Parathyroid adenoma (tissue), 2 donors: ENCODE data around the gene MAPT.
A peak's percentile ranks its signal among the peaks of the same experiment; 100 is the strongest.

ENCODE experiments used
- H2AFZ ChIP-seq: fragments of 300-600 bp; sonication (generic); one replicate; pipeline ENCODE4 v1.7.0; 2017; ENCODE audit warnings: antibody characterized with exemption, mild to moderate bottlenecking
- H3K27ac ChIP-seq: fragments of 300-600 bp; sonication (generic); one replicate; pipeline ENCODE4 v1.7.0; 2017
- H3K27me3 ChIP-seq: fragments of 300-600 bp; sonication (generic); one replicate; pipeline ENCODE4 v1.7.0; 2017; ENCODE audit warnings: low read length; ENCODE audit not compliant: control insufficient read depth, insufficient read depth
- H3K36me3 ChIP-seq: fragments of 300-600 bp; sonication (generic); one replicate; pipeline ENCODE4 v1.7.0; 2017; ENCODE audit warnings: low read length; ENCODE audit not compliant: control insufficient read depth, insufficient read depth
- H3K4me1 ChIP-seq: fragments of 300-600 bp; sonication (generic); one replicate; pipeline ENCODE4 v1.7.0; 2017; ENCODE audit warnings: control low read depth
- H3K4me2 ChIP-seq: fragments of 300-600 bp; sonication (generic); one replicate; pipeline ENCODE4 v1.7.0; 2017; ENCODE audit warnings: low read length
- H3K4me3 ChIP-seq: fragments of 300-600 bp; sonication (generic); one replicate; pipeline ENCODE4 v1.7.0; 2017; ENCODE audit warnings: low read depth, low read length
- H3K79me2 ChIP-seq: fragments of 300-600 bp; sonication (generic); one replicate; pipeline ENCODE4 v1.7.0; 2017; ENCODE audit warnings: control low read depth
- H3K9ac ChIP-seq: fragments of 300-600 bp; sonication (generic); one replicate; pipeline ENCODE4 v1.7.0; 2017; ENCODE audit warnings: mild to moderate bottlenecking
- H3K9me3 ChIP-seq: fragments of 300-600 bp; sonication (generic); one replicate; pipeline ENCODE4 v1.7.0; 2017; ENCODE audit warnings: low read length; ENCODE audit not compliant: control insufficient read depth
- TF ChIP-seq, protein P1 (sequence below): fragments of 300-600 bp; sonication (generic); IDR thresholded peaks from one replicate; pipeline ENCODE4 v1.7.0; 2017; ENCODE audit warnings: antibody characterized with exemption, mild to moderate bottlenecking
- donor health status: primary hyperparathyroidism.

Gene MAPT

DNA sequence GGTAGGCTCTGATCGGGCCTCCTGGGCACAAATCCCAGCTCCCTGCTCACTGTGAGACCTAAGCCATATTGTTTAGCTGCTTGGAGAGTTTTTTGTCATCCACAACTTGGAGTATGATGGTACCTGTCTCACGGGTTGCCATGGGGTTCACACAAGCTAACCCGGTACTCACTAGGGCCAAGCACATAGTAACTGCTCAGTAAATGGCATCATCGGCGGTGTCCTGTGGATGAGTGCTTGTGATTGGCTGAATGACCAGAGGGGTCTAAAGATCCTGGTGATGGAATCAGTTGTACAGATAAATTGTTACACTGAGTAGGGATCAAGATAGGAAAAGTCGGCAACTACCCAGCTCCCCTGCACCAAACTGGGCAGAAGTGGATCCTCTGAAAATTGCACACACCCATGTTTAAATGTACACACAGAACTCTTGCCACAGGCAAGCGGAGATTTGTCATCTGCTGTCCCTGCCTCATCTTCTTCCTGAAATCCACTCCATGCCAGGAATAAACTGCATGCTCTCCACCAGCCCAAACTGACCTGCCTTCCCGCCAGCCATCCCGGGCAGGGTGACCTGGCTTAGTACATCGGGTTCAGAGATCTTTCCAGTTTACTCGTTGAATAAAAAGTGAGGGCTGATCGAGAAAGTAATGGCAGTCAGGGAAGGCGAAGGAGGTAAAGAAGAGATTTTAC is 6.5 kb downstream of the MAPT start:
- TF ChIP-seq, protein P1, sequence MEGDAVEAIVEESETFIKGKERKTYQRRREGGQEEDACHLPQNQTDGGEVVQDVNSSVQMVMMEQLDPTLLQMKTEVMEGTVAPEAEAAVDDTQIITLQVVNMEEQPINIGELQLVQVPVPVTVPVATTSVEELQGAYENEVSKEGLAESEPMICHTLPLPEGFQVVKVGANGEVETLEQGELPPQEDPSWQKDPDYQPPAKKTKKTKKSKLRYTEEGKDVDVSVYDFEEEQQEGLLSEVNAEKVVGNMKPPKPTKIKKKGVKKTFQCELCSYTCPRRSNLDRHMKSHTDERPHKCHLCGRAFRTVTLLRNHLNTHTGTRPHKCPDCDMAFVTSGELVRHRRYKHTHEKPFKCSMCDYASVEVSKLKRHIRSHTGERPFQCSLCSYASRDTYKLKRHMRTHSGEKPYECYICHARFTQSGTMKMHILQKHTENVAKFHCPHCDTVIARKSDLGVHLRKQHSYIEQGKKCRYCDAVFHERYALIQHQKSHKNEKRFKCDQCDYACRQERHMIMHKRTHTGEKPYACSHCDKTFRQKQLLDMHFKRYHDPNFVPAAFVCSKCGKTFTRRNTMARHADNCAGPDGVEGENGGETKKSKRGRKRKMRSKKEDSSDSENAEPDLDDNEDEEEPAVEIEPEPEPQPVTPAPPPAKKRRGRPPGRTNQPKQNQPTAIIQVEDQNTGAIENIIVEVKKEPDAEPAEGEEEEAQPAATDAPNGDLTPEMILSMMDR, result no peak
- no peak overlapping the region for H3K27ac ChIP-seq
- no peaks in the 10 kb centered on the region for H3K36me3 ChIP-seq
- H3K9ac ChIP-seq, result no peak overlapping the region
- no peaks in the 10 kb centered on the region for H3K79me2 ChIP-seq
- H3K9me3 ChIP-seq, result no peaks in the 10 kb centered on the region
- no peak overlapping the region for H3K4me2 ChIP-seq
- no peak overlapping the region for H3K4me3 ChIP-seq
- peaks cover 12% of the 10 kb centered on the region for H3K4me1 ChIP-seq
- no peaks in the 10 kb centered on the region for H3K27me3 ChIP-seq
- no peak overlapping the region for H2AFZ ChIP-seq

DNA sequence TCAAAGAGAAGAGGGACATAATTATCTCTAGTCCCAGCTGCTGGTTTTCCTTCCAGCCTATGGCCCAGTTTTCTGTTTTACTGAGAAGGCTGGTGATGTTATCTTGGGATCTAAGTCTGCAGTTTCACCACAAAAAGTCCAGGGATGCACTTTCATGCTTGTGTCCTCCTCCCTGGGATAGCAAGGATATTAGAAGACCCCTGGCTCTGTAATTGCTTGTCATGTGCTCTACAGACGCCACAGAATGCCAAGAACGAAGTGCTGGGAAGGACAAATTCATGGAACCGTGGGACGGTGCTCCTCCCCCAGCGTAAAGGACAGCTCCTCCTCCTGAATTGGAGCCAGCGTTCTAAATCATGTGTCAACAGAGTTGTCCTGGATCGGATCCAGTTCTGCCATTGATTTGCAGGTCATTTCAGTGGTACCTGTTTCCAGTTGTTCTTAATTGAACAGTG is 8.6 kb downstream of the MAPT start:
- TF ChIP-seq, protein P1, result no peak
- H3K4me2 ChIP-seq, result peak overlapping the region; percentile 49
- H3K79me2 ChIP-seq, result no peaks in the 10 kb centered on the region
- no peaks in the 10 kb centered on the region for H3K9me3 ChIP-seq
- no peaks in the 10 kb centered on the region for H3K36me3 ChIP-seq
- peaks cover 20% of the 10 kb centered on the region for H3K4me1 ChIP-seq
- H3K4me3 ChIP-seq, result peak overlapping the region; percentile 46
- H3K9ac ChIP-seq, result no peak overlapping the region
- peak overlapping the region; percentile 4 for H3K27ac ChIP-seq
- no peaks in the 10 kb centered on the region for H3K27me3 ChIP-seq
- peak overlapping the region; percentile 47 for H2AFZ ChIP-seq

DNA sequence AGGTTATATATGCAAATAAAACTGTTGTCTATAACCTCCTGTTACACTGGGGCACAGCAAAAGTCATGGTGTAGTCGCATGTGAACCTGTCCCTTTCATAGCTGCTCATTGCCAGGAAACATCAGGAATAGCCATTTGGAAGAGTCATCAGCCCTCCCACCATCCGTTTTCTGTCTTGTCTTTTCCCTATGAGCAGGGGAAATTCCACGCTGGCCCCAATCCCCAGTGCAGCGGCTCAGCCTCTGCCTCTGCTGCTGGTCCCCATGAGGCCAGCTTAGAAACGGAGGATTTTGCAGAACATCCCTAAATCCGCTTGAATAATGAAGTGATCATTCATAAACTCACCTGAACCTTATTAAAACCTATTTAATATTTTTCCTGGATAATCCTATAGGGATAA is 10.5 kb downstream of the MAPT start:
- no peak overlapping the region for H3K9ac ChIP-seq
- no peak overlapping the region for H2AFZ ChIP-seq
- no peak overlapping the region for H3K4me3 ChIP-seq
- TF ChIP-seq, protein P1, result no peak
- no peak overlapping the region for H3K27ac ChIP-seq
- no peaks in the 10 kb centered on the region for H3K36me3 ChIP-seq
- H3K4me2 ChIP-seq, result no peak overlapping the region
- no peaks in the 10 kb centered on the region for H3K79me2 ChIP-seq
- H3K9me3 ChIP-seq, result no peaks in the 10 kb centered on the region
- no peaks in the 10 kb centered on the region for H3K27me3 ChIP-seq
- H3K4me1 ChIP-seq, result peaks cover 28% of the 10 kb centered on the region

DNA sequence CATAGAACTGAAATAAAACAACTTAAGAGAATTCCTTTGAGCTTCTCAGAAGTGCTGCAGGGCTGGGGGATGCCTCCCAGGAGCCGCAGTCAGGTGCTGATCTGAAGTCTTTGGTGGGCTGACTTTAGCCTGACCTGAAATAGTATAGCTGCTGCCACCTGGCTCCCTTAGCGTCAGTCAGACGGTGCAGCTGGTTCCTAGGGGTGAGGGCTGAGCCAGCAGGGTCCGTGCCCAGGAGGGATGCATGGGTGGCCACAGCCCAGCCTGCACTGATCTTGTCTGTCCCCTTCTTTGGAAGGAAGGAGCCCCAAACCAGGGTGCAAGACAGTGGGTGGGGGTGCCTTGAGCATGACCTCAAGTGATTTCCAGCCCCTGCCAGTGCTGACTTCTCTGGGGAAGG is 11.5 kb downstream of the MAPT start:
- TF ChIP-seq, protein P1, result no peak
- H3K9me3 ChIP-seq, result no peaks in the 10 kb centered on the region
- H3K27ac ChIP-seq, result no peak overlapping the region
- peaks cover 28% of the 10 kb centered on the region for H3K4me1 ChIP-seq
- H2AFZ ChIP-seq, result no peak overlapping the region
- H3K79me2 ChIP-seq, result no peaks in the 10 kb centered on the region
- H3K9ac ChIP-seq, result no peak overlapping the region
- H3K36me3 ChIP-seq, result no peaks in the 10 kb centered on the region
- H3K4me3 ChIP-seq, result no peak overlapping the region
- no peak overlapping the region for H3K4me2 ChIP-seq
- H3K27me3 ChIP-seq, result no peaks in the 10 kb centered on the region

DNA sequence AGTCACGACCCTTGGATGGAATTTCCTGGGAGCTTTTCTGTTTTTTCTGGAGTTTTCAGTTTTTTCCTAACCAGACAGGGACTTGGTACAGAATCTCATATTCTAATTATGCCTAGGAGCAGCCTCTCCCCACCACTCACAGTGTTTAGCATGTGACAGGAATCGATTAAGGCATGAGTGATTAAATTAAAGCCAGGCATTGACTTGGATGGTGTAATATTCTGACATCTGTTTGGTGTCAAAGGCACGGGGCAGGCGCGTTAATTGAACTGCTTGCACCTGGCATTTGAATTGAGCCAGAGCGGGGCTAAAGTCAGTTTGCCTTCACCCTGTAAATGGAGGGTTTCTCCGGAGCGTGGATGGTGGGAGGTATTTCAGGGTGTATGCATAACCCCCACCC is 11.9 kb downstream of the MAPT start:
- H3K4me1 ChIP-seq, result peaks cover 28% of the 10 kb centered on the region
- H2AFZ ChIP-seq, result no peak overlapping the region
- no peak overlapping the region for H3K27ac ChIP-seq
- H3K4me2 ChIP-seq, result no peak overlapping the region
- no peak overlapping the region for H3K4me3 ChIP-seq
- TF ChIP-seq, protein P1, result no peak
- H3K36me3 ChIP-seq, result no peaks in the 10 kb centered on the region
- H3K9ac ChIP-seq, result no peak overlapping the region
- no peaks in the 10 kb centered on the region for H3K9me3 ChIP-seq
- H3K27me3 ChIP-seq, result no peaks in the 10 kb centered on the region
- no peaks in the 10 kb centered on the region for H3K79me2 ChIP-seq
